Thyroid gland (tissue), 4 donors: ENCODE measurements around the gene C16orf96.

ENCODE experiments used
- CTCF ChIP-seq, 6 experiments: fragments of 200-600 bp in 3 of 6; fragments of 450-650 bp in 3 of 6; sonication (generic) in 3 of 6; IDR thresholded peaks; one replicate each; pipeline ENCODE4 v1.5.1; 2016 to 2019; ENCODE audit warnings: antibody characterized with exemption in 6 of 6, mild to moderate bottlenecking in 2 of 6, inconsistent platforms in 1 of 6, moderate library complexity in 1 of 6
- POLR2A ChIP-seq, 2 donors: fragments of 450-650 bp; IDR thresholded peaks; one replicate each; pipeline ENCODE4 v1.6.1; 2017; ENCODE audit warnings: antibody characterized with exemption in 2 of 2, mild to moderate bottlenecking in 2 of 2, moderate library complexity in 1 of 2

- no peak for TF ChIP-seq CTCF (IDR thresholded peaks at IDR 0.05)
- TF ChIP-seq POLR2A (IDR thresholded peaks at IDR 0.05): no peak
Observed at GRCh38 chr16:4509420-4509819, 46.7 kb upstream of the C16orf96 start.
